Measurements from ENCODE around the gene GRIA3.

GRIA3 gene

GRCh38 chrX:123193101-123193500, 9.0 kb downstream of the GRIA3 start:
- DNase-seq (ENCODE audit: low read depth, low spot score): no peak

- DNase-seq (ENCODE audit: low read depth, low spot score): no peak
Measured at GRCh38 chrX:123199338-123199737, 15.3 kb downstream of the GRIA3 start.

- no peak for DNase-seq (ENCODE audit: low read depth, low spot score)
Measured at GRCh38 chrX:123201720-123202119, 17.6 kb downstream of the GRIA3 start.

- DNase-seq (ENCODE audit: low read depth, low spot score): no peak
Measured at GRCh38 chrX:123202523-123202922, 18.4 kb downstream of the GRIA3 start.

GRCh38 chrX:123203772-123204171, 19.7 kb downstream of the GRIA3 start:
- DNase-seq (ENCODE audit: low read depth, low spot score): no peak

- DNase-seq (ENCODE audit: low read depth, low spot score): no peak
Measured at GRCh38 chrX:123206176-123206575, 22.1 kb downstream of the GRIA3 start.

- DNase-seq (ENCODE audit: low read depth, low spot score): no peak
Measured at GRCh38 chrX:123210252-123210651, 26.2 kb downstream of the GRIA3 start.

GRCh38 chrX:123215397-123216089, 31.5 kb downstream of the GRIA3 start:
- DNase-seq (ENCODE audit: low read depth, low spot score): no peak

GRCh38 chrX:123217077-123217476, 33.0 kb downstream of the GRIA3 start:
- DNase-seq (ENCODE audit: low read depth, low spot score): no peak

- no peak for DNase-seq (ENCODE audit: low read depth, low spot score)
Measured at GRCh38 chrX:123217728-123218127, 33.6 kb downstream of the GRIA3 start.

- peak; percentile 53 for DNase-seq (ENCODE audit: low read depth, low spot score)
Measured at GRCh38 chrX:123219916-123220315, 35.8 kb downstream of the GRIA3 start.

GRCh38 chrX:123222920-123223319, 38.8 kb downstream of the GRIA3 start:
- no peak for DNase-seq (ENCODE audit: low read depth, low spot score)

- DNase-seq (ENCODE audit: low read depth, low spot score): no peak
Measured at GRCh38 chrX:123223409-123223808, 39.3 kb downstream of the GRIA3 start.

- no peak for DNase-seq (ENCODE audit: low read depth, low spot score)
Measured at GRCh38 chrX:123223859-123224258, 39.8 kb downstream of the GRIA3 start.

- peak; percentile 7 for DNase-seq (ENCODE audit: low read depth, low spot score)
Measured at GRCh38 chrX:123230798-123231197, 46.7 kb downstream of the GRIA3 start.

GRCh38 chrX:123236859-123237258, 52.8 kb downstream of the GRIA3 start:
- no peak for DNase-seq (ENCODE audit: low read depth, low spot score)

GRCh38 chrX:123237271-123237670, 53.2 kb downstream of the GRIA3 start:
- DNase-seq (ENCODE audit: low read depth, low spot score): no peak

GRCh38 chrX:123254457-123254856, 70.4 kb downstream of the GRIA3 start:
- no peak for DNase-seq (ENCODE audit: low read depth, low spot score)

- no peak for DNase-seq (ENCODE audit: low read depth, low spot score)
Measured at GRCh38 chrX:123256378-123256777, 72.3 kb downstream of the GRIA3 start.

- DNase-seq (ENCODE audit: low read depth, low spot score): no peak
Measured at GRCh38 chrX:123260920-123261418, 76.9 kb downstream of the GRIA3 start.

- peak; percentile 26 for DNase-seq (ENCODE audit: low read depth, low spot score)
Measured at GRCh38 chrX:123263270-123263669, 79.2 kb downstream of the GRIA3 start.

- no peak for DNase-seq (ENCODE audit: low read depth, low spot score)
Measured at GRCh38 chrX:123263747-123264146, 79.7 kb downstream of the GRIA3 start.

- DNase-seq (ENCODE audit: low read depth, low spot score): no peak
Measured at GRCh38 chrX:123267220-123267619, 83.1 kb downstream of the GRIA3 start.

GRCh38 chrX:123271902-123272301, 87.8 kb downstream of the GRIA3 start:
- no peak for DNase-seq (ENCODE audit: low read depth, low spot score)
